SK-N-MC (cell line): ENCODE data around the gene PROCR.

ENCODE experiments used
- EZH2 ChIP-seq: fragments of 200-600 bp; sonication (generic); IDR thresholded peaks from one replicate; pipeline ENCODE4 v1.6.1; 2017; ENCODE audit warnings: antibody characterized with exemption
- POLR2AphosphoS5 ChIP-seq: IDR thresholded peaks from 2 replicates; pipeline ENCODE4 v1.6.1; 2012; ENCODE audit warnings: mild to moderate bottlenecking, low read depth, low read length, borderline replicate concordance

- TF ChIP-seq EZH2, result no peak
- TF ChIP-seq POLR2AphosphoS5, result no peak
Measured at GRCh38 chr20:35226126-35226883, 54.4 kb downstream of the PROCR start, which contains the start of gene MMP24.
